GM06990 (cell line): ENCODE measurements around the gene CCSER2.

Source experiments
- DNase-seq: peaks from one replicate; pipeline ENCODE4 v3.0.0-alpha.2; 2011; ENCODE audit not compliant: insufficient read length; ENCODE audit errors: extremely low read depth
- H3K27me3 ChIP-seq: replicated peaks from 2 replicates; pipeline ENCODE4 v1.6.0; 2011; ENCODE audit warnings: low read length; ENCODE audit not compliant: control insufficient read depth, insufficient read depth
- H3K36me3 ChIP-seq: 2 replicates; pipeline ENCODE4 v1.5.1; 2011; ENCODE audit warnings: low read length; ENCODE audit not compliant: control insufficient read depth, insufficient read depth
- H3K4me3 ChIP-seq: replicated peaks from 2 replicates; pipeline ENCODE4 v1.5.1; 2011; ENCODE audit warnings: low read depth, mild to moderate bottlenecking, control low read depth, low read length
- TF ChIP-seq, protein P1 (sequence below): IDR thresholded peaks from 2 replicates; pipeline ENCODE4 v1.5.1; 2011; ENCODE audit warnings: low read length, control low read depth, mild to moderate bottlenecking, inconsistent platforms; ENCODE audit not compliant: insufficient read depth, poor library complexity, severe bottlenecking

CCSER2 gene

GRCh38 chr10:84308481-84309304 lies 19.7 kb upstream of the CCSER2 start:
- peak; percentile 41 for DNase-seq
- H3K4me3 ChIP-seq: no peak overlapping the region
- no peaks in the 10 kb centered on the region for H3K36me3 ChIP-seq
- no peaks in the 10 kb centered on the region for H3K27me3 ChIP-seq
- TF ChIP-seq, protein P1, sequence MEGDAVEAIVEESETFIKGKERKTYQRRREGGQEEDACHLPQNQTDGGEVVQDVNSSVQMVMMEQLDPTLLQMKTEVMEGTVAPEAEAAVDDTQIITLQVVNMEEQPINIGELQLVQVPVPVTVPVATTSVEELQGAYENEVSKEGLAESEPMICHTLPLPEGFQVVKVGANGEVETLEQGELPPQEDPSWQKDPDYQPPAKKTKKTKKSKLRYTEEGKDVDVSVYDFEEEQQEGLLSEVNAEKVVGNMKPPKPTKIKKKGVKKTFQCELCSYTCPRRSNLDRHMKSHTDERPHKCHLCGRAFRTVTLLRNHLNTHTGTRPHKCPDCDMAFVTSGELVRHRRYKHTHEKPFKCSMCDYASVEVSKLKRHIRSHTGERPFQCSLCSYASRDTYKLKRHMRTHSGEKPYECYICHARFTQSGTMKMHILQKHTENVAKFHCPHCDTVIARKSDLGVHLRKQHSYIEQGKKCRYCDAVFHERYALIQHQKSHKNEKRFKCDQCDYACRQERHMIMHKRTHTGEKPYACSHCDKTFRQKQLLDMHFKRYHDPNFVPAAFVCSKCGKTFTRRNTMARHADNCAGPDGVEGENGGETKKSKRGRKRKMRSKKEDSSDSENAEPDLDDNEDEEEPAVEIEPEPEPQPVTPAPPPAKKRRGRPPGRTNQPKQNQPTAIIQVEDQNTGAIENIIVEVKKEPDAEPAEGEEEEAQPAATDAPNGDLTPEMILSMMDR: no peak

- no peak for DNase-seq
- H3K4me3 ChIP-seq: no peak overlapping the region
- H3K36me3 ChIP-seq: no peaks in the 10 kb centered on the region
- H3K27me3 ChIP-seq: no peaks in the 10 kb centered on the region
- TF ChIP-seq, protein P1: no peak
Observed at GRCh38 chr10:84310470-84310869, 17.9 kb upstream of the CCSER2 start.

- Histone ChIP-seq H3K27me3 (no peaks in the 10 kb centered on the region), H3K4me3 (no peak overlapping the region), H3K36me3 (no peaks in the 10 kb centered on the region)
- TF ChIP-seq, protein P1: no peak
- no peak for DNase-seq
Observed at GRCh38 chr10:84311576-84311975, 16.8 kb upstream of the CCSER2 start.

- TF ChIP-seq, protein P1: no peak
- H3K4me3 ChIP-seq: no peak overlapping the region
- no peaks in the 10 kb centered on the region for H3K36me3 ChIP-seq
- no peaks in the 10 kb centered on the region for H3K27me3 ChIP-seq
- DNase-seq: no peak
Observed at GRCh38 chr10:84312816-84313215, 15.6 kb upstream of the CCSER2 start.

- no peak for DNase-seq
- no peaks in the 10 kb centered on the region for H3K36me3 ChIP-seq
- TF ChIP-seq, protein P1: no peak
- no peaks in the 10 kb centered on the region for H3K27me3 ChIP-seq
- H3K4me3 ChIP-seq: no peak overlapping the region
Observed at GRCh38 chr10:84314275-84314674, 14.1 kb upstream of the CCSER2 start.
